WI38 (cell line): Measurements from ENCODE around the gene HOXC9.
A peak's percentile ranks its signal among the peaks of the same experiment; 100 is the strongest.

Experiments used
- H3K4me3 ChIP-seq: 2 replicates; pipeline ENCODE4 v1.5.1; 2011; ENCODE audit warnings: low read depth, mild to moderate bottlenecking, control low read depth, low read length
- TF ChIP-seq, protein P1 (sequence below): IDR thresholded peaks from 2 replicates; pipeline ENCODE4 v1.5.1; 2012; ENCODE audit warnings: low read depth, mild to moderate bottlenecking, control low read depth, low read length

The HOXC9 gene

GRCh38 chr12:53988541-53989226 is 11.3 kb upstream of the HOXC9 start:
- TF ChIP-seq, protein P1, sequence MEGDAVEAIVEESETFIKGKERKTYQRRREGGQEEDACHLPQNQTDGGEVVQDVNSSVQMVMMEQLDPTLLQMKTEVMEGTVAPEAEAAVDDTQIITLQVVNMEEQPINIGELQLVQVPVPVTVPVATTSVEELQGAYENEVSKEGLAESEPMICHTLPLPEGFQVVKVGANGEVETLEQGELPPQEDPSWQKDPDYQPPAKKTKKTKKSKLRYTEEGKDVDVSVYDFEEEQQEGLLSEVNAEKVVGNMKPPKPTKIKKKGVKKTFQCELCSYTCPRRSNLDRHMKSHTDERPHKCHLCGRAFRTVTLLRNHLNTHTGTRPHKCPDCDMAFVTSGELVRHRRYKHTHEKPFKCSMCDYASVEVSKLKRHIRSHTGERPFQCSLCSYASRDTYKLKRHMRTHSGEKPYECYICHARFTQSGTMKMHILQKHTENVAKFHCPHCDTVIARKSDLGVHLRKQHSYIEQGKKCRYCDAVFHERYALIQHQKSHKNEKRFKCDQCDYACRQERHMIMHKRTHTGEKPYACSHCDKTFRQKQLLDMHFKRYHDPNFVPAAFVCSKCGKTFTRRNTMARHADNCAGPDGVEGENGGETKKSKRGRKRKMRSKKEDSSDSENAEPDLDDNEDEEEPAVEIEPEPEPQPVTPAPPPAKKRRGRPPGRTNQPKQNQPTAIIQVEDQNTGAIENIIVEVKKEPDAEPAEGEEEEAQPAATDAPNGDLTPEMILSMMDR: no peak
- H3K4me3 ChIP-seq: no peak overlapping the region

DNA sequence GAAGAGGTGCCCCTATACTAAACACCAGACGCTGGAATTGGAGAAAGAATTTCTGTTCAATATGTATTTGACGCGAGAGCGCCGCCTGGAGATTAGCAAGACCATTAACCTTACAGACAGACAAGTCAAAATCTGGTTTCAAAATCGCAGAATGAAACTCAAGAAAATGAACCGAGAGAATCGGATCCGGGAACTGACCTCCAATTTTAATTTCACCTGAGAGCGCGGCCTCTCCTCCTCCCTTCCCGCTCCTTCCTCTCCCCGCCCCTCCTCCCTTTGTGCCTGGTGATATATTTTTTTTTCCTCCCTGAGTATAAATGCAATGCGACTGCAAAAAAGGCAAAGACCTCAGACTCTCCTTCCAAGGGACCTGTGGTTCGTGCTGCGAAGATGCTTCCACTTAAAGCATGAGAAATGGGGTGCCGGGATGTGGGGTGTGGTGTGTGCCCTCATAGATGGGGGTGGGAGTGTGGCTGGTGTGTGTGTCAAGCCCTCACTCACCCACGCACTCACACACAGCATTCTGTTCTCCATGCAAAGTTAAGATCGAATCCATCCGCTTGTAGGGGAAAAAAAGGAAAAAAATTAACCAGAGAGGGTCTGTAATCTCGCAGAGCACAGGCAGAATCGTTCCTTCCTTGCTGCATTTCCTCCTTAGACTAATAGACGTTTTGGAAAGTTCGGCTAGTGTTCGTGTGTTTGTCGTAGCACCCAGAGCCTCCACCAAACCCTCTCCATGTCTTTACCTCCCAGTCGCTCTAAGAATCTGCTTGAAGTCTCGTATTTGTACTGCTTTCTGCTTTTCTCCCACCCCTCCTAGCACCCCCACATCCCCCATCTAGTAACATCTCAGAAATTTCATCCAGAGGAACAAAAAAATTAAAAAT is 10.5 kb upstream of the HOXC9 start:
- TF ChIP-seq, protein P1: 0 out of 2 replicates have a peak, but pooled peaks have one; percentile 22
- no peak overlapping the region for H3K4me3 ChIP-seq

DNA sequence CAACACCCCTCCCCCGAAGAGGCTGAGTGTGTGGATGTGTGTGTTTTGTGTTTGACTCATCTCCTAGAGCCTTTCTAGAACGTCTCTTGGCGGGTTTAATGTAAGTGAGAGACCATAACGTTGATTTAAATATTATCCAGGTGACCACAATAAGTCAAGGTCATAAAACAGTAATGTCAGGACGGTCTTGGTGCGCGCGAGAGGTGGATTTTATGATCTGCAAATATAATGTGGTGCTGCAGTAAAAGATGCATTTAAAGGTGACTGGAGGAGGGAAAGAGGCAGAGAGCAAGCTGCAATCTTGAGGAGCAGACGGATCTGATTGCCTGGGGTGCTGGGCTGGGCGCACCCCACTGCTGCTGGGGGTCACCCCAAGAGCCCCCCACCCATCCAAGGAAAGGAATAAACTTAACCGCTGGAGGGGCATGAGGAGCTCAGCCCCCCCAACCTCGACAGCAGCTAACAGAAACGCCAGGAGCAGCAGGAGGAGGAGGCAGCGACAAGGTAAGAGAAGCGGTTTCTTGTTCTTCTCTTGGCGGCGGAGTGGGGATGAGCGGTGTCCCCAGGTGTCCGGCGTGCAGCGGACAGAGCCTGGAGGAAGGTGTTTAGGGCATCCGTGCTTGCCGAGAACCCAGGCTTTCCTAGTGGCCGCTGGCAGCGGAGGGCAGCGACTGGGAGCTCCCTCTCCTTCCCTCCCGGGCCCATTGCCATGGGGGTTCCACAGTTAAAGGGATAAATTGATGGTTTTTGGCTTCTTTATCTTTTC is 9.5 kb upstream of the HOXC9 start:
- no peak overlapping the region for H3K4me3 ChIP-seq
- TF ChIP-seq, protein P1: no peak

- TF ChIP-seq, protein P1: no peak
- no peak overlapping the region for H3K4me3 ChIP-seq
These were observed 8.9 kb upstream of the HOXC9 start for GRCh38 chr12:53991077-53991460.

DNA sequence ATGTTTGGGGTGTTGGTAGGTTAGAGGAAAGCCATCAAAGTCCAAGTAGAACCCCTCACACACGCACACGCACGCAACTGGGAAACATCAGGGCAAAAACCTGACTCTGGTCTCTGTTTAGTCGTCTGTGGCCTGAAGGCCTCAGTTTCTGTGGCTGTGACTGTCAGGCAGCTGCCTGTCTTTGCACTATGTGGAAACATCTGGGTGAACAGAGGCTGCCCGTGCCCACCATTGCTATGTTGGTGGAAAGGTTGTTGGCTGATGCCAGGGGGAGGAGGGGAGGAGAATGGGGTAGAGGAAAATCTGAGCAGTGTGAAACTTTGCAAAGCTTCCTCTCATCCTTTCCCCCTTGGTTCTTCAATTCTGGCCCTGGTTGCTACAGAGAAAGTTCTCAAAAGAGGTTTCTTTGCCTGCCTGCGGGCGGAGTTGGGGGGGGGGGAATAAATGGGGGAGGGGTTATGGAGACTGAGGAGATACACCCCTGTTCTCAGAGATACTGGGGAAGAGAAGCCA is 7.5 kb upstream of the HOXC9 start:
- no peak overlapping the region for H3K4me3 ChIP-seq
- TF ChIP-seq, protein P1: no peak

- TF ChIP-seq, protein P1: no peak
- H3K4me3 ChIP-seq: no peak overlapping the region
These were observed 6.6 kb upstream of the HOXC9 start for GRCh38 chr12:53993162-53994008.
